ENCODE measurements around the gene DRGX.

DRGX gene

GRCh38 chr10:49350138-49350537 lies 45.8 kb downstream of the DRGX start:
- TF ChIP-seq CTCF (IDR thresholded peaks at IDR 0.05; ENCODE audit: low read depth, low read length): no peak
- no peak for TF ChIP-seq MYC (IDR thresholded peaks at IDR 0.05; ENCODE audit: low read depth, low read length)
- TF ChIP-seq POLR2A (IDR thresholded peaks at IDR 0.05; ENCODE audit: extremely low read depth, insufficient read length): no peak
- no peak overlapping the region for H3K4me3 ChIP-seq (ENCODE audit: low read depth, low read length)
- DNase-seq (ENCODE audit: low read depth): no peak

- no peak for DNase-seq (ENCODE audit: low read depth)
- TF ChIP-seq MAX (IDR thresholded peaks at IDR 0.05; ENCODE audit: low read depth, low read length) (no peak), POLR2A (IDR thresholded peaks at IDR 0.05; ENCODE audit: extremely low read depth, insufficient read length) (no peak), CTCF (IDR thresholded peaks at IDR 0.05; ENCODE audit: low read depth, low read length) (no peak), MYC (IDR thresholded peaks at IDR 0.05; ENCODE audit: low read depth, low read length) (no peak)
- no peak overlapping the region for H3K4me3 ChIP-seq (ENCODE audit: low read depth, low read length)
Measured at GRCh38 chr10:49349390-49349789, 46.5 kb downstream of the DRGX start.

GRCh38 chr10:49348593-49348992 lies 47.3 kb downstream of the DRGX start:
- H3K4me3 ChIP-seq (ENCODE audit: low read depth, low read length): no peak overlapping the region
- TF ChIP-seq POLR2A (IDR thresholded peaks at IDR 0.05; ENCODE audit: extremely low read depth, insufficient read length) (no peak), MAX (IDR thresholded peaks at IDR 0.05; ENCODE audit: low read depth, low read length) (no peak), CTCF (IDR thresholded peaks at IDR 0.05; ENCODE audit: low read depth, low read length) (no peak), MYC (IDR thresholded peaks at IDR 0.05; ENCODE audit: low read depth, low read length) (no peak)
- DNase-seq (ENCODE audit: low read depth): no peak

GRCh38 chr10:49347827-49348226 lies 48.1 kb downstream of the DRGX start:
- TF ChIP-seq CTCF (IDR thresholded peaks at IDR 0.05; ENCODE audit: low read depth, low read length) (no peak), MYC (IDR thresholded peaks at IDR 0.05; ENCODE audit: low read depth, low read length) (no peak), POLR2A (IDR thresholded peaks at IDR 0.05; ENCODE audit: extremely low read depth, insufficient read length) (no peak), MAX (IDR thresholded peaks at IDR 0.05; ENCODE audit: low read depth, low read length) (no peak)
- no peak for DNase-seq (ENCODE audit: low read depth)
- no peak overlapping the region for H3K4me3 ChIP-seq (ENCODE audit: low read depth, low read length)

- no peak overlapping the region for H3K4me3 ChIP-seq (ENCODE audit: low read depth, low read length)
- TF ChIP-seq CTCF (IDR thresholded peaks at IDR 0.05; ENCODE audit: low read depth, low read length) (no peak), MYC (IDR thresholded peaks at IDR 0.05; ENCODE audit: low read depth, low read length) (no peak), POLR2A (IDR thresholded peaks at IDR 0.05; ENCODE audit: extremely low read depth, insufficient read length) (no peak), MAX (IDR thresholded peaks at IDR 0.05; ENCODE audit: low read depth, low read length) (no peak)
- DNase-seq (ENCODE audit: low read depth): no peak
Measured at GRCh38 chr10:49347342-49347741, 48.5 kb downstream of the DRGX start.

GRCh38 chr10:49344840-49345239 lies 51.0 kb downstream of the DRGX start:
- no peak for DNase-seq (ENCODE audit: low read depth)
- TF ChIP-seq POLR2A (IDR thresholded peaks at IDR 0.05; ENCODE audit: extremely low read depth, insufficient read length): no peak
- TF ChIP-seq MAX (IDR thresholded peaks at IDR 0.05; ENCODE audit: low read depth, low read length): no peak
- TF ChIP-seq CTCF (IDR thresholded peaks at IDR 0.05; ENCODE audit: low read depth, low read length): no peak
- no peak for TF ChIP-seq MYC (IDR thresholded peaks at IDR 0.05; ENCODE audit: low read depth, low read length)
- H3K4me3 ChIP-seq (ENCODE audit: low read depth, low read length): no peak overlapping the region

Data from NB4 (cell line).